ENCODE results near the gene CLDN6. TPM values are rescaled to one million over a fixed set of nuclear protein-coding genes. Genes with fewer than 3 reads are reported as not detected.
A peak's percentile ranks its signal among the peaks of the same experiment; 100 is the strongest.

The CLDN6 gene
- total and polyA plus RNA-seq, 9 of the 15 experiments (the other 6 are each of a cell fraction or from before 2014, with no cell fraction given) = 0.22 to 0.75 (median 0.38) TPM; not detected in 3

- TF ChIP-seq MYC (IDR thresholded peaks at IDR 0.05; ENCODE audit: low read depth, low read length) (peak; percentile 97), MYC (CRISPR knock-in tag; IDR thresholded peaks at IDR 0.05; ENCODE audit: borderline replicate concordance, low read depth) (peak; percentile 85; the same call in 1 of the 2 replicates), U2AF1 (optimal IDR thresholded peaks at IDR 0.05; ENCODE audit: low read depth, low read length) (peak; percentile 64), ESRRA (IDR thresholded peaks at IDR 0.05; ENCODE audit: borderline replicate concordance, low read depth) (0 out of 2 replicates have a peak, but pooled peaks have one; percentile 42), MAZ (CRISPR knock-in tag; conservative IDR thresholded peaks at IDR 0.05 in 1 of 2, IDR thresholded peaks at IDR 0.05 in 1 of 2) (peak; percentile 57 to 83; a peak in 3 of 4 replicates), RAD51 (IDR thresholded peaks at IDR 0.05; ENCODE audit: borderline replicate concordance, low read depth) (peak; percentile 85), ZSCAN32 (CRISPR knock-in tag; IDR thresholded peaks at IDR 0.05) (peak; percentile 69; the same call in 1 of the 2 replicates), GABPB2 (CRISPR knock-in tag; conservative IDR thresholded peaks at IDR 0.05) (no peak), RERE (CRISPR knock-in tag; IDR thresholded peaks at IDR 0.05; ENCODE audit: borderline replicate concordance) (no peak), TSC22D4 (tag; IDR thresholded peaks at IDR 0.05) (no peak), ZNF583 (CRISPR knock-in tag; IDR thresholded peaks at IDR 0.05) (0 out of 2 replicates have a peak, but pooled peaks have one; percentile 59), PRPF4 (IDR thresholded peaks at IDR 0.05; ENCODE audit: insufficient read depth, low read depth, low read length, poor library complexity, severe bottlenecking) (peak; percentile 29), SMAD2 (IDR thresholded peaks at IDR 0.05; ENCODE audit: low read depth, low read length) (no peak), EGR1 (conservative IDR thresholded peaks at IDR 0.05) (peak; percentile 63; the same call in 1 of the 2 replicates), SETDB1 (IDR thresholded peaks at IDR 0.05; ENCODE audit: low read length) (peak; percentile 26), ZNF384 (IDR thresholded peaks at IDR 0.05; ENCODE audit: low read depth, low read length) (peak; percentile 56; the same call in 1 of the 2 replicates)
- TF ChIP-seq, protein P1, sequence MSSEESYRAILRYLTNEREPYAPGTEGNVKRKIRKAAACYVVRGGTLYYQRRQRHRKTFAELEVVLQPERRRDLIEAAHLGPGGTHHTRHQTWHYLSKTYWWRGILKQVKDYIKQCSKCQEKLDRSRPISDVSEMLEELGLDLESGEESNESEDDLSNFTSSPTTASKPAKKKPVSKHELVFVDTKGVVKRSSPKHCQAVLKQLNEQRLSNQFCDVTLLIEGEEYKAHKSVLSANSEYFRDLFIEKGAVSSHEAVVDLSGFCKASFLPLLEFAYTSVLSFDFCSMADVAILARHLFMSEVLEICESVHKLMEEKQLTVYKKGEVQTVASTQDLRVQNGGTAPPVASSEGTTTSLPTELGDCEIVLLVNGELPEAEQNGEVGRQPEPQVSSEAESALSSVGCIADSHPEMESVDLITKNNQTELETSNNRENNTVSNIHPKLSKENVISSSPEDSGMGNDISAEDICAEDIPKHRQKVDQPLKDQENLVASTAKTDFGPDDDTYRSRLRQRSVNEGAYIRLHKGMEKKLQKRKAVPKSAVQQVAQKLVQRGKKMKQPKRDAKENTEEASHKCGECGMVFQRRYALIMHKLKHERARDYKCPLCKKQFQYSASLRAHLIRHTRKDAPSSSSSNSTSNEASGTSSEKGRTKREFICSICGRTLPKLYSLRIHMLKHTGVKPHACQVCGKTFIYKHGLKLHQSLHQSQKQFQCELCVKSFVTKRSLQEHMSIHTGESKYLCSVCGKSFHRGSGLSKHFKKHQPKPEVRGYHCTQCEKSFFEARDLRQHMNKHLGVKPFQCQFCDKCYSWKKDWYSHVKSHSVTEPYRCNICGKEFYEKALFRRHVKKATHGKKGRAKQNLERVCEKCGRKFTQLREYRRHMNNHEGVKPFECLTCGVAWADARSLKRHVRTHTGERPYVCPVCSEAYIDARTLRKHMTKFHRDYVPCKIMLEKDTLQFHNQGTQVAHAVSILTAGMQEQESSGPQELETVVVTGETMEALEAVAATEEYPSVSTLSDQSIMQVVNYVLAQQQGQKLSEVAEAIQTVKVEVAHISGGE (CRISPR knock-in tag; IDR thresholded peaks at IDR 0.05) = peak in 1 of 3 experiments; percentile 70; a peak in 2 of 6 replicates
Observed at GRCh38 chr16:3023669-3024478, 5.9 kb upstream of the CLDN6 start, which contains the start of the genes HCFC1R1 and THOC6 (continued).

Data from K562 (cell line).